ENCODE data around the gene FAM20C.
"Not testable (repeated sequence)": the region's sequence is repeated elsewhere in the genome, so short reads cannot be mapped to it uniquely, and the experiment has no call there.

FAM20C gene

GRCh38 chr7:174716-175115 is 17.7 kb upstream of the FAM20C start:
- no peak for DNase-seq

- DNase-seq: no peak
Measured at GRCh38 chr7:175955-176354, 16.4 kb upstream of the FAM20C start.

- no peak for DNase-seq
Measured at GRCh38 chr7:176381-176780, 16.0 kb upstream of the FAM20C start.

GRCh38 chr7:176786-177459 is 15.4 kb upstream of the FAM20C start:
- DNase-seq: no peak

GRCh38 chr7:178444-178843 is 13.9 kb upstream of the FAM20C start:
- DNase-seq: no peak

GRCh38 chr7:179209-179681 is 13.1 kb upstream of the FAM20C start:
- DNase-seq: no peak

GRCh38 chr7:179948-180694 is 12.2 kb upstream of the FAM20C start:
- no peak for DNase-seq

GRCh38 chr7:181738-182137 is 10.6 kb upstream of the FAM20C start:
- DNase-seq: no peak

GRCh38 chr7:182502-182901 is 9.9 kb upstream of the FAM20C start:
- DNase-seq: not testable (repeated sequence)

GRCh38 chr7:183496-184292 is 8.7 kb upstream of the FAM20C start:
- no peak for DNase-seq

- no peak for DNase-seq
Measured at GRCh38 chr7:184294-185264, 7.8 kb upstream of the FAM20C start.

- DNase-seq: no peak
Measured at GRCh38 chr7:186516-187113, 5.8 kb upstream of the FAM20C start.

GRCh38 chr7:187227-187927 is 5.0 kb upstream of the FAM20C start:
- no peak for DNase-seq

GRCh38 chr7:188174-188573 is 4.2 kb upstream of the FAM20C start:
- no peak for DNase-seq

- no peak for DNase-seq
Measured at GRCh38 chr7:188727-189500, 3.5 kb upstream of the FAM20C start.

GRCh38 chr7:189719-190118 is 2.7 kb upstream of the FAM20C start:
- DNase-seq: no peak

- no peak for DNase-seq
Measured at GRCh38 chr7:190196-190595, 2.2 kb upstream of the FAM20C start.

- no peak for DNase-seq
Measured at GRCh38 chr7:191105-191980, 1.0 kb upstream of the FAM20C start.

- DNase-seq: no peak
Measured at GRCh38 chr7:192701-193480, 520 bp downstream of the FAM20C start.
